Ovary (tissue), 9 donors: Measurements from ENCODE around the gene PPFIBP2. TPM values are rescaled to one million over a fixed set of nuclear protein-coding genes. Genes with fewer than 3 reads are reported as not detected.

Experiments used
- DNase-seq, 5 donors: peaks; one replicate each; pipeline ENCODE4 v3.0.0-alpha.2; 2019 to 2020
- H3K27ac ChIP-seq, 2 donors: fragments of 200-600 bp; one replicate each; pipeline versions ENCODE4 v1.5.1 to v1.8.0; 2019 to 2022
- H3K27me3 ChIP-seq: fragments of 200-600 bp; one replicate; pipeline ENCODE4 v1.8.0; 2022
- H3K36me3 ChIP-seq: fragments of 200-600 bp; sonication (generic); one replicate; pipeline ENCODE4 v1.5.1; 2019
- H3K4me1 ChIP-seq: one replicate; pipeline ENCODE4 v1.8.1; 2013; ENCODE audit warnings: mild to moderate bottlenecking, moderate library complexity; ENCODE audit not compliant: insufficient read depth
- H3K4me3 ChIP-seq: fragments of 200-600 bp; sonication (generic); one replicate; pipeline ENCODE4 v1.5.1; 2017
- H3K9me3 ChIP-seq, 2 donors: fragments of 200-600 bp in 1 of 2; sonication (generic) in 1 of 2; one replicate each; pipeline versions ENCODE4 v1.5.1 to v1.8.1; 2013 to 2019; ENCODE audit warnings: mild to moderate bottlenecking in 1 of 2, moderate library complexity in 1 of 2
- EP300 ChIP-seq: sonication (generic); formaldehyde crosslinking; IDR thresholded peaks from one replicate; pipeline ENCODE4 v1.6.1; 2017; ENCODE audit warnings: antibody characterized with exemption
- POLR2A ChIP-seq: fragments of 450-650 bp; IDR thresholded peaks from one replicate; pipeline ENCODE4 v1.6.1; 2017; ENCODE audit warnings: antibody characterized with exemption, mild to moderate bottlenecking, moderate library complexity
- WGBS, 3 donors: extraction: QIAGEN DNeasy Blood & Tissue Kit in 1 of 3; methylation state at CpG; one replicate each; pipeline versions ENCODE4 v1.1.5 to v1.1.7; 2013 to 2017; 5-methylcytosine and 5-hydroxymethylcytosine counted together
- intact Hi-C, 4 donors: fragments of 100-400 bp; cut with DNase I; formaldehyde crosslinking; loops; one replicate each; pipeline versions ENCODE4 v1.11.0 to v1.15.1; 2022 to 2023
- polyA plus RNA-seq, 2 donors: library from polyadenylated mRNA; stranded (reverse); fragments of 200-250 nt in 1 of 2; fragments of 350-450 nt in 1 of 2; fragmentation: Illumina TruSeq in 1 of 2; extraction: RNeasy Lipid Tissue Mini Kit (QIAGEN cat#74804) in 1 of 2; gene quantifications; one replicate each; pipeline ENCODE4 v1.2.3, GENCODE V29; 2013 to 2014
- total RNA-seq, 7 donors: library from RNA; depleted of rRNA in 2 of 7; stranded (reverse); fragments of >200 nt in 2 of 7; fragmentation: NEBNext Ultra II Directional in 3 of 7; extraction: Animal tissue kit (Norgen Biotek cat#: 25700) in 3 of 7; gene quantifications; one replicate each; pipeline versions ENCODE4 v1.1.0 to v1.2.4, GENCODE V29; 2016 to 2023
- TF ChIP-seq, protein P1 (sequence below), 3 donors: fragments of 450-650 bp in 2 of 3; fragments of 200-600 bp in 1 of 3; IDR thresholded peaks; one replicate each; pipeline versions ENCODE4 v1.5.1 to v1.8.0; 2016 to 2022; ENCODE audit warnings: antibody characterized with exemption in 3 of 3, mild to moderate bottlenecking in 1 of 3
- donor health status: DM: no; HTN: no; CAD: no; lungs with moderate emphysema.
- donor health status: DM: no; HTN: no; CAD: no.
- donor health status: Bipolar disorder and iron deficiency.
- donor health status: DM: yes; HTN: yes; CAD: no.
- donor health status: DM: no; HTN: no; CAD: no.
- donor health status: DM: yes; HTN: yes; CAD: no.

The PPFIBP2 gene
- total and polyA plus RNA-seq, 9 donors, result 9.6 to 36.2 (median 20.7) TPM

DNA sequence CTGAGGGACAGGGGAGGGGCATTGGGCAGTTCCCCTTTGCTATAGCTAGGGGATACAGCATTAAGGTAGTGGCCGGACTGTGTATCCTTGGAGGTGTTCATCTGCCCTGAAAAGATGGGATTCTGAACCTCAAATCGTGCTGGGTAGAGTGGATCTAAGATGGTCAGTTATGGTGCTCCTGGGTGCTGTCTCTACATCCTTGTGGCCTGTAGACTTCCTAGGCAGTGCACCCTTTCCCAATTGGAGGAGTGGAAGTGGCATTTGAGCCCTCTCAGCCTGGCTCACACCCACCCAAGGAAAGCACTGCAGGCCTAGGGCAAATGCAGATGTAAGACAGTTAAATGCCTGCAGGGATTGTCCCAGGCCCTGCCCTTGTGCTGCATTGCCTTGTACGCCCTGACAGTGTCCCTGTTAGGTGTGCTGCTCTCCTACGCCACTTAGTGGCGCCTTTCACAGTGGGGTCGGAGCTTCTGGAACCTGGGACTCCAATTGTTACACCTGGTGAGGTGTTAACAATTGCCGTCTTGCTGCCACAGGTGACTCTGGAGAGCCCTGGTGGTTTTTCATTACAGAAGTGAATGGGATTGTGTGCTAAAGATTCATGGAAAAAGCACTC is 35.0 kb downstream of the PPFIBP2 start:
- intact Hi-C loops, result no loop called here
- TF ChIP-seq EP300 (no peak), POLR2A (no peak)
- TF ChIP-seq, protein P1, sequence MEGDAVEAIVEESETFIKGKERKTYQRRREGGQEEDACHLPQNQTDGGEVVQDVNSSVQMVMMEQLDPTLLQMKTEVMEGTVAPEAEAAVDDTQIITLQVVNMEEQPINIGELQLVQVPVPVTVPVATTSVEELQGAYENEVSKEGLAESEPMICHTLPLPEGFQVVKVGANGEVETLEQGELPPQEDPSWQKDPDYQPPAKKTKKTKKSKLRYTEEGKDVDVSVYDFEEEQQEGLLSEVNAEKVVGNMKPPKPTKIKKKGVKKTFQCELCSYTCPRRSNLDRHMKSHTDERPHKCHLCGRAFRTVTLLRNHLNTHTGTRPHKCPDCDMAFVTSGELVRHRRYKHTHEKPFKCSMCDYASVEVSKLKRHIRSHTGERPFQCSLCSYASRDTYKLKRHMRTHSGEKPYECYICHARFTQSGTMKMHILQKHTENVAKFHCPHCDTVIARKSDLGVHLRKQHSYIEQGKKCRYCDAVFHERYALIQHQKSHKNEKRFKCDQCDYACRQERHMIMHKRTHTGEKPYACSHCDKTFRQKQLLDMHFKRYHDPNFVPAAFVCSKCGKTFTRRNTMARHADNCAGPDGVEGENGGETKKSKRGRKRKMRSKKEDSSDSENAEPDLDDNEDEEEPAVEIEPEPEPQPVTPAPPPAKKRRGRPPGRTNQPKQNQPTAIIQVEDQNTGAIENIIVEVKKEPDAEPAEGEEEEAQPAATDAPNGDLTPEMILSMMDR (IDR thresholded peaks at IDR 0.05), result no peak
- H3K27ac ChIP-seq, result no peak overlapping the region
- no peaks in the 10 kb centered on the region for H3K27me3 ChIP-seq
- 80 to 81% (median 81%) methylated on average over 7 of the region's 7 CpGs for WGBS, 3 donors
- no peak overlapping the region for H3K4me3 ChIP-seq
- H3K36me3 ChIP-seq, result no peaks in the 10 kb centered on the region
- no peak for DNase-seq
- no peaks in the 10 kb centered on the region for H3K9me3 ChIP-seq
- no peaks in the 10 kb centered on the region for H3K4me1 ChIP-seq

- Histone ChIP-seq H3K27ac (no peak overlapping the region), H3K4me1 (no peaks in the 10 kb centered on the region), H3K4me3 (no peak overlapping the region), H3K27me3 (no peaks in the 10 kb centered on the region), H3K9me3 (no peaks in the 10 kb centered on the region), H3K36me3 (no peaks in the 10 kb centered on the region)
- 64 to 80% (median 73%) methylated on average over 4 of the region's 4 CpGs for WGBS, 3 donors
- TF ChIP-seq, protein P1 (IDR thresholded peaks at IDR 0.05), result no peak
- no peak for TF ChIP-seq POLR2A
- TF ChIP-seq EP300, result no peak
- intact Hi-C loops, result no loop called here
- no peak for DNase-seq
These were observed 35.9 kb downstream of the PPFIBP2 start for GRCh38 chr11:7549681-7550080.

DNA sequence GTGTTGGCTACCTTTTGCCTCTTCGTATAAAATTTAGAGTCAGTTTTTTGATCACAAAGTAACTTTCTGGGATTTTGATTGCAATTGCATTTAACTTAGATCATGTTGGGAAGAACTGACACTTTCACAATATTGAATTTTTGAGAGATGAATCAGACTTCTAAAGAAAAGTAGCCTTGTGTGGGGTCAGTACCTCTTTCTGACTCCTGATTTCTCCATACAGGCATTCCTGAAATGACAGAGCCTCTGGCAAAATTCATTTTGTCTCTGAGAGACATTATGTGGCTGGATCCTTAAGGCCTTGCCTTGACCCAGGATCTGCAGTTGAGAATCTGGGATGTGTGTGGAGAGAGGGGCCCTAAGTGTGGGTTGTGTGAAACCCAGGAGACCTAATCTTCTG is 37.8 kb downstream of the PPFIBP2 start:
- no peak for DNase-seq
- intact Hi-C loops, result no loop called here
- TF ChIP-seq POLR2A, result no peak
- TF ChIP-seq, protein P1 (IDR thresholded peaks at IDR 0.05), result no peak
- TF ChIP-seq EP300, result no peak
- Histone ChIP-seq H3K27ac (no peak overlapping the region), H3K9me3 (no peaks in the 10 kb centered on the region), H3K4me3 (no peak overlapping the region), H3K36me3 (no peaks in the 10 kb centered on the region), H3K4me1 (no peaks in the 10 kb centered on the region), H3K27me3 (no peaks in the 10 kb centered on the region)
- WGBS, 3 donors, result 81 to 95% (median 87%) methylated on average over 1 of the region's 1 CpG

DNA sequence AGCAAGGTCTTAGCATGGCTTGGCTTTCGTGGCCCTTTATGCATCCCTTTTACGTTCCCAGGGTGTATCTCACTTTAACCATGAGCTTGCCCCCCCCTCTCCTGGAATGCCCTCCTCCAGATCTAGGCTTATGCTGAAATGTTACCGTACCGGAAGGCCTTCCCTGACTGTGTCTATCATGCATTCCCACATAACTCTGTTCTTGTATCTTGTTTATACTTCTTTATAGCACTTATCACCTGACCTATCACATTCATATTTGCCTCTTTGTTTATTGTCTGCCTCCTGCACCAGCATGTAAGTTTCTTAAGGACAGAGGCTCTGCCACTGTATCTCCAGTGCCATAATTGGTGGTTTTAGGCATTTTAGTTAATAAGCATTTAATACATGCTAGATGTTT is 38.9 kb downstream of the PPFIBP2 start:
- 89 to 93% (median 89%) methylated on average over 4 of the region's 4 CpGs for WGBS, 3 donors
- H3K36me3 ChIP-seq, result no peaks in the 10 kb centered on the region
- H3K4me3 ChIP-seq, result no peak overlapping the region
- intact Hi-C loops, result no loop called here
- TF ChIP-seq EP300 (no peak), POLR2A (no peak)
- TF ChIP-seq, protein P1 (IDR thresholded peaks at IDR 0.05), result no peak
- H3K9me3 ChIP-seq, result no peaks in the 10 kb centered on the region
- no peaks in the 10 kb centered on the region for H3K4me1 ChIP-seq
- no peak overlapping the region for H3K27ac ChIP-seq
- H3K27me3 ChIP-seq, result no peaks in the 10 kb centered on the region
- no peak for DNase-seq
